KMS-11 (cell line): ENCODE measurements around the gene GOLGA6L9.
"Not testable (repeated sequence)": the region's sequence is repeated elsewhere in the genome, so short reads cannot be mapped to it uniquely, and the experiment has no call there.

Experiments used
- H2AFZ ChIP-seq: fragments of 200-600 bp; sonication (generic); 2 replicates; pipeline ENCODE4 v1.6.1; 2016; ENCODE audit warnings: antibody characterized with exemption, mixed run types, low read depth
- H3K27ac ChIP-seq: fragments of 200-600 bp; sonication (generic); 2 replicates; pipeline ENCODE4 v1.6.1; 2016; ENCODE audit warnings: mild to moderate bottlenecking, mixed run types
- H3K27me3 ChIP-seq: fragments of 200-600 bp; sonication (generic); 2 replicates; pipeline ENCODE4 v1.6.1; 2017; ENCODE audit warnings: mild to moderate bottlenecking, low read depth, mixed run types, moderate library complexity; ENCODE audit not compliant: insufficient read depth
- H3K36me3 ChIP-seq: fragments of 200-600 bp; sonication (generic); 2 replicates; pipeline ENCODE4 v1.6.1; 2017; ENCODE audit warnings: mild to moderate bottlenecking, mixed run types; ENCODE audit not compliant: insufficient read depth
- H3K4me1 ChIP-seq: fragments of 200-600 bp; sonication (generic); 2 replicates; pipeline ENCODE4 v1.6.1; 2016; ENCODE audit warnings: mild to moderate bottlenecking, low read depth, mixed run types; ENCODE audit not compliant: poor library complexity, severe bottlenecking
- H3K4me2 ChIP-seq: fragments of 200-600 bp; sonication (generic); 2 replicates; pipeline ENCODE4 v1.7.0; 2016; ENCODE audit warnings: mild to moderate bottlenecking, mixed run types
- H3K4me3 ChIP-seq: fragments of 200-600 bp; sonication (generic); IDR thresholded peaks from 2 replicates; pipeline ENCODE4 v1.6.1; 2017; ENCODE audit warnings: low read depth, low read length, mixed read lengths; ENCODE audit not compliant: insufficient read depth
- H3K79me2 ChIP-seq: fragments of 200-600 bp; sonication (generic); 2 replicates; pipeline ENCODE4 v1.6.1; 2016; ENCODE audit warnings: low read depth, mixed run types; ENCODE audit not compliant: insufficient read depth
- H3K9ac ChIP-seq: fragments of 200-600 bp; sonication (generic); 2 replicates; pipeline ENCODE4 v1.6.1; 2016; ENCODE audit warnings: mild to moderate bottlenecking, mixed run types
- H4K20me1 ChIP-seq: fragments of 200-600 bp; sonication (generic); 2 replicates; pipeline ENCODE4 v1.6.1; 2016; ENCODE audit warnings: mild to moderate bottlenecking, mixed run types; ENCODE audit not compliant: insufficient read depth

Gene GOLGA6L9

GRCh38 chr15:82414525-82415191, 15.0 kb upstream of the GOLGA6L9 start:
- H3K79me2 ChIP-seq, H3K4me3 ChIP-seq, H3K4me2 ChIP-seq, H3K36me3 ChIP-seq, H3K27ac ChIP-seq, H4K20me1 ChIP-seq, H3K27me3 ChIP-seq, H2AFZ ChIP-seq, H3K9ac ChIP-seq: not testable (repeated sequence)
- peaks cover 19% of the 10 kb centered on the region for H3K4me1 ChIP-seq

GRCh38 chr15:82420516-82420915, 9.1 kb upstream of the GOLGA6L9 start:
- not testable (repeated sequence) for H3K4me2 ChIP-seq, H3K4me1 ChIP-seq, H3K27me3 ChIP-seq, H3K36me3 ChIP-seq, H3K27ac ChIP-seq, H3K4me3 ChIP-seq, H3K9ac ChIP-seq, H4K20me1 ChIP-seq, H2AFZ ChIP-seq, H3K79me2 ChIP-seq

- not testable (repeated sequence) for H3K9ac ChIP-seq, H3K4me1 ChIP-seq, H3K4me2 ChIP-seq, H3K27ac ChIP-seq, H2AFZ ChIP-seq, H3K4me3 ChIP-seq, H3K36me3 ChIP-seq, H3K27me3 ChIP-seq, H4K20me1 ChIP-seq, H3K79me2 ChIP-seq
These were observed 8.7 kb upstream of the GOLGA6L9 start for GRCh38 chr15:82420966-82421365.

GRCh38 chr15:82427117-82427516, 2.5 kb upstream of the GOLGA6L9 start:
- H3K27me3 ChIP-seq, H3K4me1 ChIP-seq, H3K36me3 ChIP-seq, H3K9ac ChIP-seq, H3K79me2 ChIP-seq, H3K4me2 ChIP-seq, H2AFZ ChIP-seq, H3K27ac ChIP-seq, H4K20me1 ChIP-seq, H3K4me3 ChIP-seq: not testable (repeated sequence)

- H3K4me1 ChIP-seq, H3K36me3 ChIP-seq, H3K4me3 ChIP-seq, H3K27me3 ChIP-seq, H2AFZ ChIP-seq, H4K20me1 ChIP-seq, H3K9ac ChIP-seq, H3K79me2 ChIP-seq, H3K27ac ChIP-seq, H3K4me2 ChIP-seq: not testable (repeated sequence)
These were observed 15.8 kb downstream of the GOLGA6L9 start for GRCh38 chr15:82445420-82445819.

- H3K4me1 ChIP-seq, H3K27me3 ChIP-seq, H3K9ac ChIP-seq, H3K27ac ChIP-seq, H2AFZ ChIP-seq, H3K36me3 ChIP-seq, H3K4me3 ChIP-seq, H3K4me2 ChIP-seq, H3K79me2 ChIP-seq, H4K20me1 ChIP-seq: not testable (repeated sequence)
These were observed 27.7 kb downstream of the GOLGA6L9 start for GRCh38 chr15:82457336-82457735.

GRCh38 chr15:82465629-82466028, 36.0 kb downstream of the GOLGA6L9 start:
- not testable (repeated sequence) for H3K27ac ChIP-seq, H4K20me1 ChIP-seq, H3K4me3 ChIP-seq, H3K27me3 ChIP-seq, H2AFZ ChIP-seq, H3K4me1 ChIP-seq, H3K4me2 ChIP-seq, H3K79me2 ChIP-seq, H3K36me3 ChIP-seq, H3K9ac ChIP-seq

- not testable (repeated sequence) for H3K36me3 ChIP-seq, H3K4me3 ChIP-seq
These were observed 38.6 kb downstream of the GOLGA6L9 start for GRCh38 chr15:82468205-82468604.

GRCh38 chr15:82469381-82469780, 39.8 kb downstream of the GOLGA6L9 start:
- H4K20me1 ChIP-seq, H3K4me1 ChIP-seq, H3K9ac ChIP-seq, H3K27ac ChIP-seq, H3K4me2 ChIP-seq, H3K27me3 ChIP-seq, H3K36me3 ChIP-seq, H3K79me2 ChIP-seq, H2AFZ ChIP-seq, H3K4me3 ChIP-seq: not testable (repeated sequence)

More at GRCh38 chr15:82468205-82468604, 38.6 kb downstream of the GOLGA6L9 start:
- not testable (repeated sequence) for H2AFZ ChIP-seq, H3K27ac ChIP-seq, H3K4me2 ChIP-seq, H3K79me2 ChIP-seq, H3K9ac ChIP-seq, H3K4me1 ChIP-seq, H3K27me3 ChIP-seq, H4K20me1 ChIP-seq

GRCh38 chr15:82472269-82472982, 42.8 kb downstream of the GOLGA6L9 start:
- not testable (repeated sequence) for H3K27me3 ChIP-seq, H3K4me3 ChIP-seq, H4K20me1 ChIP-seq, H3K9ac ChIP-seq, H3K36me3 ChIP-seq, H3K27ac ChIP-seq, H3K4me2 ChIP-seq, H3K4me1 ChIP-seq, H3K79me2 ChIP-seq, H2AFZ ChIP-seq
